GOT3 (cell line): Measurements from ENCODE around the gene ZBP1.

Source experiments
- DNase-seq: peaks from one replicate; lab custom pipeline; 2025; ENCODE audit warnings: mixed read lengths; lab: John Stamatoyannopoulos, UW

The ZBP1 gene

GRCh38 chr20:57658447-57658832 is 38.2 kb upstream of the ZBP1 start:
- no peak for DNase-seq

GRCh38 chr20:57657535-57658446 is 37.6 kb upstream of the ZBP1 start:
- DNase-seq: no peak

GRCh38 chr20:57656821-57657534 is 36.8 kb upstream of the ZBP1 start:
- DNase-seq: no peak

GRCh38 chr20:57656252-57656820 is 36.1 kb upstream of the ZBP1 start:
- no peak for DNase-seq

- no peak for DNase-seq
Measured at GRCh38 chr20:57655809-57656155, 35.6 kb upstream of the ZBP1 start.

- no peak for DNase-seq
Measured at GRCh38 chr20:57654998-57655808, 35.0 kb upstream of the ZBP1 start.

- DNase-seq: no peak
Measured at GRCh38 chr20:57654363-57654997, 34.3 kb upstream of the ZBP1 start.

- DNase-seq: no peak
Measured at GRCh38 chr20:57653910-57654309, 33.7 kb upstream of the ZBP1 start.

- no peak for DNase-seq
Measured at GRCh38 chr20:57653546-57653900, 33.3 kb upstream of the ZBP1 start.

GRCh38 chr20:57652606-57653545 is 32.6 kb upstream of the ZBP1 start:
- no peak for DNase-seq

- no peak for DNase-seq
Measured at GRCh38 chr20:57651881-57652605, 31.8 kb upstream of the ZBP1 start.

- DNase-seq: no peak
Measured at GRCh38 chr20:57650756-57651483, 30.7 kb upstream of the ZBP1 start.

- no peak for DNase-seq
Measured at GRCh38 chr20:57650266-57650665, 30.0 kb upstream of the ZBP1 start.

GRCh38 chr20:57649617-57650015 is 29.4 kb upstream of the ZBP1 start:
- DNase-seq: no peak

GRCh38 chr20:57648878-57649616 is 28.8 kb upstream of the ZBP1 start:
- DNase-seq: no peak

- DNase-seq: no peak
Measured at GRCh38 chr20:57647933-57648785, 27.9 kb upstream of the ZBP1 start.
